ENCODE measurements around the gene TMEM187.

TMEM187 gene

DNA sequence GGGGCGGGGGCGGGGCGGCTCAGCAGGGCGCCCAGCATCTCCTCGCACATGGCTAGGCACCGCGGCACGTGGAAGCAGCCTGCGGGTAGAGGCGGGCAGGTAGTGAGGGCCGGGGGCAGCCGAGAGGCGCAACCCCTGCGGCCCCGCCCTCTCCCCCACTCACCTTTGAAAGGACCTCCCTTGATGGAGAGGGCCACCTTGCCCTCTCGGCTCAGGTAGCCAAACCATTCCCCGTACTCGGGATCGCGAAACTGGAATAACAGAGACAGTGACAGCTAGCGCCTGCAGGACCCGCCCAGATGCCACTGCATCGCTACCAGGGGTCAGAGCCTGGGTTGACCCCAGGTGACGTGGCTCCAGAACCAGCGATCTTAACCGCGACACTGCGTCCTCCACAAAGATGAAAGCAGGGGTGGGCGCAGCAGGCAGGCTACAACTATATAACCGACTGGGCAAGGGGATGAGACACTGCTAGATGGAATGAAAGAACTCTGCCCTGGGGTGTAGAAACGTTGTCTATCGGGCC lies 37.2 kb upstream of the TMEM187 start:
- DNase-seq = no peak

GRCh38 chrX:153937056-153937455 lies 35.5 kb upstream of the TMEM187 start:
- DNase-seq = no peak

GRCh38 chrX:153938226-153938786 lies 34.2 kb upstream of the TMEM187 start:
- DNase-seq = no peak

- DNase-seq = no peak
Observed at GRCh38 chrX:153939573-153939972, 33.0 kb upstream of the TMEM187 start.

GRCh38 chrX:153941336-153942252 lies 31.0 kb upstream of the TMEM187 start:
- no peak for DNase-seq

- DNase-seq = no peak
Observed at GRCh38 chrX:153944140-153944799, 28.3 kb upstream of the TMEM187 start, which contains the start of gene RENBP. Gene RENBP, minus strand, starts transcription at chrX:153944643. Its CDS starts 33 bp downstream, at chrX:153944610.

DNA sequence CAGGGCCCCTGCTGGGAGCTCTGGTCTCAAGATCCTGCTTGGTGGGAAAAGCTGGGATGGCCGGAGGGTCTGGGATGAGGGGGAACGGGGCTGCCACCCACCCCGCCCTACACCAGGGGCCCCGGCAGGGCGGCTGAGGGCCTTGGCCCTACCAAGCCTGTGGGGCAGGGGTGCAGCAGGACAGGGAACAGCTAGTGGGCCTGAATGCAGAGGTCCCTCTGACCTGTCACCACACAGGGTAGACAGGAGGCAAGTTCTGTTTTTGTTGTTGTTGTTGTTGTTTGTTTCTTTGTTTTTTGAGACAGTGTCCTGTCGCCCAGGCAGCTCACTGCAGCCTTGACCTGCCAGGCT lies 27.8 kb upstream of the TMEM187 start:
- no peak for DNase-seq

GRCh38 chrX:153945956-153946943 lies 26.3 kb upstream of the TMEM187 start:
- no peak for DNase-seq

DNA sequence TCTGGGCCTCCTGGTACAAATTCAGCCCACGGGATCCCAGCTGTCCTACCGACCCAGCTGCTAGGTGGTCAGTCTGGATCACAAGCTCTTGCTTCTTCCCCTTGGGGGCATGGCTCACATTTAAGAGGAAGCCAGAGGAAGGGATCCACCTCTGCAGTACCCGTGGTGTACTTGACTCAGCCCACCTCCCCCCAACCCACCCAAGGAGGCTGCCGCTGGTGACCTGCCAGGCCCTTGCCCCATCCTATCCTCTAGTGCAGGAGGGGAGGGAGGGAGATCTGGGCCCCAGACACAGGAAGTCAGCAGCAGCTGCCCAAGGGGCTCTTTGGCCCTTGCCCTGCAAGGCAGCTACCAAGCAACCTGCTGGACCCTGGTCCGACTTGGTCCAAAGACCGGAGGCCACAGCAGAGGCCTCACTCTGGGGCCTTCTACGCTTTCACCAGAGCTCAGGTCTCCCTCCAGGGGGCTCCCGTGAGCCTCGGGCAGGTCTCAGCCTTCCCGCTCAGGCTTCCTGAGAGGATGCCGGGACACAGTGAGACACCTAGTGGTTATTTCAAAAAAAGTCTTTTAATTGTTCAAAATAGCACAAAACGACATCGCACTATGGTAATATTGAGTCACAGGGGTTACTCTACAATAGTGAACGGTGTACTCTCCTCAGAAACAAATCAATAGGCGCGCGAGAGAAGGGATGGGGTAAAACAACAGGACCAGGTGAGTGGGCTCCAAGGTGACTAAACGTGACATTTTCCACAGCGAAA lies 25.4 kb upstream of the TMEM187 start:
- peak; percentile 62 for DNase-seq

- no peak for DNase-seq
Observed at GRCh38 chrX:153948002-153948466, 24.5 kb upstream of the TMEM187 start.

GRCh38 chrX:153948847-153949805 lies 23.4 kb upstream of the TMEM187 start:
- DNase-seq = no peak

GRCh38 chrX:153950127-153950526 lies 22.4 kb upstream of the TMEM187 start:
- no peak for DNase-seq

- DNase-seq = no peak
Observed at GRCh38 chrX:153951683-153952372, 20.7 kb upstream of the TMEM187 start.

DNA sequence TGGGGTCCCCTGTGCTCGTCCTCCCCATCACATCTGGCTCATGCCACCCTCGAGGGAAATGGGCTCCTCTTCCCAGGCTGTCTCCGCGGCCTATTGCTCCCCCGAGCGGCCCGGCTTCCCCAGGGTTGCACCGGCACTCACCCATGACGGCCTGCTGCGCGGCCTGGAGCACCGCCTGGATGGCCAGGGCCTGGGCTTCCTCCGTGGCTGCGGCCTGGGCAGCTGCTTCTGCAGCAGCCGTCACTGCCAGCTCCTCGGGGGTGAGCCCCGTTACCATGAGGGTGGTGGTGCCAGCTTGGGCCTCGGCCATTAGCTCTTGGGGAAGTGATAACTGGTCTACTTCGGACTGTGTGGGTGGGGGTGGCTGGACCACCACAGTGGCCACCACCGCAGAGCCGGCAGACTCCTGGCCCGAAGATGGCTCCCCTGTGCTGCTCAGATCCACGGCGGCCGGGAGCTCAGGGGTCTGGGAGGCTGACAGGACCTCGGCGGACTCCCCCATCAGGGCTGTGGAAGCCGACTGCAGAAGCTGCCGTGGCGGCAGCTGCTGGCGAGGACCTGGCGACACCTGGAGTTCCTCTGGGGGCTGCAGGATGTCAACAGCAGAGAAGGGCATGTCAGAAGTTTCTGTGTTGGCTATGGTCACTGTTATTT lies 20.1 kb upstream of the TMEM187 start:
- DNase-seq = no peak

GRCh38 chrX:153953342-153953830 lies 19.2 kb upstream of the TMEM187 start:
- DNase-seq = peak; percentile 77

- DNase-seq = no peak
Observed at GRCh38 chrX:153953892-153954557, 18.5 kb upstream of the TMEM187 start.

GRCh38 chrX:153954558-153955227 lies 17.9 kb upstream of the TMEM187 start:
- DNase-seq = no peak

All from activated T-cell treated with anti-CD3 and anti-CD28 coated beads for 4 hours (primary cell).